ENCODE results near the gene GINS2.

The GINS2 gene

DNA sequence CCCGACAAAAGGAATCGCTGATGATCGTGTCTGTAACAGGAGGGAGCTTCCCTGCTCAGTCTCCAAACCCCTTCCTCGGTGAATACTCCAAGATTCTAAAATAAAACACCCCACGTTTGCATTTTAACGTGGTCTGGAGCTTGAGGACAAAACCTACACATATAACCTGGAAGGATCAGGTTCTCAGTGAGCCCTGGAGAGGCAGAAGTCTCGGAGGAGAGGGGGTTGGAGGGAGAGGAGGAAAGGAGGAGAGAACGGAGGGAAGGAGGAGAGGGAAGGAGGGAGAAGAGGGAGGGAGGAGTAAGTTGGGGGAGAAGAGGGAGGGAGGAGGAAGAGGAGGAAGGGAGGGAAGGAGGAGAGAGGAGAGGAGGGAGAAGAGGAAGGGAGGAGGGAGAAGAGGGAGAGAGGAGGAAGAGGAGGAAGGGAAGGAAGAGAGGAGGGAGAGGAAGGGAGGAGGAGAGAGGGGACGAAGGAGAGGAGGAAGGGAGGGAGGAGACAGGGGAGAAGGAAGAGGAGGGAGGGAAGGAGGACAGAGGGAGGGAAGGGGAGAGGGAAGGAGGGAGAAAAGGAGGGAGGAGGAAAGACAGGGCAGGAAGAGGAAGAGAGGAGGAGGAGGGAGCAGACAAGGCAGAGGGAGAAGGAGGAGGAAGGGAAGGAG, 27.4 kb upstream of the GINS2 start:
- DNase-seq (ENCODE audit: low read depth in 2 of 2): no peak

DNA sequence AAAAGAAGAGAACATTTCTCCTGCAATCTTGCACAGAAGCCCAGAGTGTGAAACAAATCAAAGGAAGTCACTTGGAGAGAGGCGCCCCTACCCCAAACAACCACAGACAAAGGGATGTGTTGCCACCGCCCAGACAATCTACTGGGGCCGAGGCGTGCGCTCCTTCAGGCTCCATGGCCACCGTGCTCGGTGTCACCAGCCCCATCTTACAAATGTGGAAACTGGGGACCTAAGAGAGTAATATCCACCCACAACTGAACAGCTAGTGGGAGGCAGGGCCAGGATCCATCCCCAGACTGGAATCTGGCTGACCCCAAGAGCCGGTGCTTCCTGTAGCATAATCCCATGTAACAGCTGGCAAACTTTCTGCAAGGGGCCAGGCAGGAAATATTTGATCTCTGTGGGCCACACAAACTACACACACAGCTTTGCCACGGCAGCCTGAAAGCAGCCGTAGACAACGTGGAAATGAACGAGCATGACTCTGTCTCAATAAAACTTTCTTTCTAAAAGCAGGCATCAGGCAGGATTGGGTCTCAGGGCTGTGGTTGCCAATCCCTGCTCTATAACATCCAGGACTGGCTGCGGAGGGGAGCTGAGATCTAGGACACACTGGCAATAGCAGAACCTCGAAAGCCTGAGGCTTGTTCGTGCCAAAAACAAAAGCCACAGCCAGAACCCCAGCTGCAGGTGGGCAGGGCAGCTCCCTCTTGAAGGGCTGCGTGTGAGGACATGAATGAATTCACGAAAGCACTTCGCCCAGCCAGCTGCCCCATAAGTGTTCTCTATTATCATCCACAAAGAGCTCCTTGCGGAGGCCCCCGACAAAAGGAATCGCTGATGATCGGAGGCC, 26.6 kb upstream of the GINS2 start:
- no peak for DNase-seq (ENCODE audit: low read depth in 2 of 2)

DNA sequence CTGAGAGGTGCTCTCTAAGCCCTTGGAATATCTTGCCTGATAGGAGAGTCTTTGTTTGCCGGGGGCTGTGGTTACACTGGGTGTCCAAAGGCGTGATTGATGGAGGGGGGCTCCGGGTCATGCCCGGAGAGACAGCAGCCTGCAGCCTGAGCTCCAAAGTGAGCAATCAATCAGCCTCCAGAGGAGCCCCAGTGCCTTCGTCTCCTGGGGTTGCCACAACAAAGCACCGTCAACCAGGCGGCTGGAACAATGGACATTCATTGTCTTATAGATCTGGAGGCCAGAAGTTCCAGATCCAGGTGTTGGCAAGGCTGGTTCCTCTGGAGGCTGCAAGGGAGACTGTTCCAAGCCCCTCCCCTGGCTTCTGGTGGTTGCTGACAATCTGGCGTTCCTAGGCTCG, 24.0 kb upstream of the GINS2 start:
- DNase-seq (ENCODE audit: low read depth in 2 of 2): no peak

DNA sequence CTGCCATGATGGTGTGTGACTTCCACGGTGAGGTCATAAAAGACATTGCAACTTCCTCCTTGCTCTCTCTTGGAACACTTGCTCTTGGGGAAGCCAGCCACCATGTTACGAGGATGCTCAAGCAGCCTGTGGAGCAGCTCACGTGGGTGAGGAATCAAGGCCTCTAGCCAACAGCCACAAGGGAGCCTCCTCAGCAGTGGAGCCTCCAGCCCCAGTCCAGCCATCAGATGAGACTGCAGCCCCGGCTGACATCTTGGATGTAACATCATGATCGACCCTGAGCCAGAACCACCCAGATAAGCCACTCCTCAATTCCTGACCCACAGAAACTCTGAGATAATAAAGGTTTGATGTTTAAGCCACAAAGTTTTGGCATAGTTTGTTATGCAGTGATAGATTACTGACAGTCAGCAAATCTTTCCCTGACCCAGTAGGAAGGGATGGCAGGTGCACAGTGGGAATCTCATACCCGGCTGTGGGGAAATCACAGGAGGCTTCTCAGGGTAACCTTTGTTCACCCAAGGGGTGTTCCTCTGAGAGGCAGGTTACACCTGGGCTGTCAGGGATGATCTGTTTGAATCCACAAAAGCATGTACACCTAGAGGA, 23.3 kb upstream of the GINS2 start:
- DNase-seq (ENCODE audit: low read depth in 2 of 2): no peak

DNA sequence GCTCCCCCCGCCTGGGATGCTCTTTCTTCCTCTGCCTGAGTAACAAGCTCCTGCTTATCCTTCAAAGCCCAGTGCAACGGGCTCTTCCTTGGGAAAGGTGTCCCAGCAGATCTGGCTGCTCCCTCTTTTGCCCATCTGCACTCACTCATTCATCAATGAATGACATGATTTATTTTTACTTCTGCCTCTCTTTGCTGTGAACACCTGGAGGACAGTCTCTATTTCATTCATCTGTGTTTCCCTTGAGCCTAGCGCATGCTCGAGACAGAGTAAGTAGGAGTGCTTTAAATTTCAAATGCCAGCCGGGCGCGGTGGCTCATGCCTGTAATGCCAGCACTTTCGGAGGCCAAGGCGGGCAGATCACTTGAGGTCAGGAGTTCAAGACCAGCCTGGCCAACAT, 22.0 kb upstream of the GINS2 start:
- DNase-seq (ENCODE audit: low read depth in 2 of 2): no peak

DNA sequence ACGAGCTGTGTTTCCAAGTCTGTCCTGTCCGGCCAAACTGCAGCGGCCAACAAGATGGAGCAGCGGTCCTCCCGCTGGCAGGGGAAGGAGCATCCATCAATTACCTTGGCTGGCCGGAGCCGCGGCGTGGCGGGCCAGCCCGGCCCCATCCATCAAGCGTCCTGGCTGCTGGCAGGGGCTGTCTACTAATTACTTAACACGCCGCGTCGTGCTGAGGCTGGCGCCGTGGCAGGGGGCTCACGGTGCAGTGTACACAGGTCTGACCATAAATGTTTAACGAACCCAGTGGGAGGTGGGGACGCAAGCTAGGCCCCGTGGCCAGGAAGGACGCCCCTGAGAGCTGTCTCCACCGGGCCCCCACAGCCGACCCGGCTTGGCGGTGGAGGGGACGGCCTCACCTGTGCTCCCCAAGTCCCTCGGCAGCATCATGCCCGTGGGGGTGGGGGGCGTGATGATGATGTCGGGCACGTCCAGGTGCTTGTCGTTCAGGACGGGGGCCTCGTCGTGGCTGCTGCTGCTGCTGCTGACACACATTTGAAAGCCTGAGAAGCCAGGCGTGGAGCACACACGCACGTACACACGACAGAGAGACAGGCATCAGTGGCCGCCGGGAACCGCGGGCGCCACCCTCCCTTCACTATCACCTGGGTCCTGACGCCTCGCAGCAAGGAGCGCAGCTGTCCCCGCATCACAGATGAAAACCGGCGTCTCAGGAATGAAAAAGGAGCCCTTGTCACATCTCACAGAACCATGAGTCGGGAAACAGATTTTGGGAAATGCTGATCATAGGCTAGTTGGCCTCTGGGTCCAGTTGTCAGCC, 21.2 kb upstream of the GINS2 start:
- DNase-seq (ENCODE audit: low read depth in 2 of 2): no peak

DNA sequence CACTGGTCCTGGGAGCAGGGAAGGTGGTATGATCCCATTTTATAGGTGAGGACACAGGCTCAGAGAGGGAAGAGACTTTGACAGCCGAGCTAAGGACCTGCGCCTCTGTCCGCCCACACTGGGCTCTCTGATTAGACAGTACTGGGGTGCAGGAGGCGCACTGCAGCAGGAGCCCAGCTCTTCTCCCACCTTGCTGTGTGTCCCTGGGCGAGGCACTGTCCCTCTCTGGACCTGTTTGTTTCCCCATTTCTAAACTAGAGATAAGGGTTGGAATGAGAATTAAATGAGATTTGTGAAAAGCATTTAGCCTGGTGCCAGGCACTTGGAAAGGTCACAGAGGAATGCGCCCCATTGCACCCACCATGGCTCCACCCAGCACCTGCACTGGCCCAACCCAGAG, 19.6 kb upstream of the GINS2 start:
- DNase-seq (ENCODE audit: low read depth in 2 of 2): no peak

DNA sequence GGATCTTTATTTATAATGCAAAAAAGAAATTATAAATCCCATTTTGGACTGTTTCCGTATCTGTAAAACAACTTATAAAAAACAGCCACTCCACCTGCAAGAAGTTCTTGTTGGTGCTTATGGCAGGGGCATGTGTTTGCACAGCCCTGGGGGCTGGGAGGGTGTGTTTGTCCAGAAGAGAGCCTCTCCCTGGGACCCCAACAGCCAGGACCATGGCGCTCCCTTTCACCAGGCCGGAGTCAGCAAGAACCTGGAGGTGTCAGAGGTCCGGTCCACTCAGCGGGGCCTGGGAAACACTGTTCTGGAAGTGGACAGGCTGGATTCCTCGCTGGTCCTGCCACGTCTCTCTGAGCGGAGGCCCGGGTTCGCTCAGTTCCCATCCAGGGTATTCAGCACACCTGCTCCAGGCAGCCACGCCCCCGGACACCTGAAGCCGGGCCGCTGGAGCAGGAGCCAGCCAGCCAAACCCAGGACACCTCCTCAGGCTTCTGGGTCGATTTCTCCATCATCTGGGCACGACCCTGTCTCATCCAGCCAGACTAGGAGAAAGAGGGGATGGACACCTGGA, 18.9 kb upstream of the GINS2 start:
- no peak for DNase-seq (ENCODE audit: low read depth in 2 of 2)

DNA sequence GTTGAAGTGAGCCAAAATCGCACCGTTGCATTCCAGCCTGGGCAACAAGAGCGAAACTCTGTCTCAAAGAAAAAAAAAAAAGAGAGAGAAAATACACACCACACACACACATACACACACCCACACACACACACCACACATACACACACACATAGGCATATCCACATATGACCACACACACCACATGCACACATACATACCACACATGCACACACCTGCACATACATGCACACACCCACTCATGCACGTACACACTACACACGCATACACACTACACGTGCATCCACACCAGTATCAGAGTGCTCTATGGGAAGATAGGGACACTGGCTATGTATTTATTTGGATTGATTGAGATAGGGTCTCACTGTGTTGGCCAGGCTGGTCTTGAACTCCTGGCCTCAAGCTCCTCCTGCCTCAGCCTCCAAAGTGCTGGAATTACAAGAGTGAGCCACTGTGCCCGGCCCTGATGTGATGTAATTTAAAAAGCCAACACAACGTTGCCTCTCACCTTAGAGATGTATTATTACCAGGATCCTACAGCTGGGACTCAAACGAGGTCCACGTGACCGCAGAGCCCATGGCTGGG, 17.8 kb upstream of the GINS2 start:
- no peak for DNase-seq (ENCODE audit: low read depth in 2 of 2)

DNA sequence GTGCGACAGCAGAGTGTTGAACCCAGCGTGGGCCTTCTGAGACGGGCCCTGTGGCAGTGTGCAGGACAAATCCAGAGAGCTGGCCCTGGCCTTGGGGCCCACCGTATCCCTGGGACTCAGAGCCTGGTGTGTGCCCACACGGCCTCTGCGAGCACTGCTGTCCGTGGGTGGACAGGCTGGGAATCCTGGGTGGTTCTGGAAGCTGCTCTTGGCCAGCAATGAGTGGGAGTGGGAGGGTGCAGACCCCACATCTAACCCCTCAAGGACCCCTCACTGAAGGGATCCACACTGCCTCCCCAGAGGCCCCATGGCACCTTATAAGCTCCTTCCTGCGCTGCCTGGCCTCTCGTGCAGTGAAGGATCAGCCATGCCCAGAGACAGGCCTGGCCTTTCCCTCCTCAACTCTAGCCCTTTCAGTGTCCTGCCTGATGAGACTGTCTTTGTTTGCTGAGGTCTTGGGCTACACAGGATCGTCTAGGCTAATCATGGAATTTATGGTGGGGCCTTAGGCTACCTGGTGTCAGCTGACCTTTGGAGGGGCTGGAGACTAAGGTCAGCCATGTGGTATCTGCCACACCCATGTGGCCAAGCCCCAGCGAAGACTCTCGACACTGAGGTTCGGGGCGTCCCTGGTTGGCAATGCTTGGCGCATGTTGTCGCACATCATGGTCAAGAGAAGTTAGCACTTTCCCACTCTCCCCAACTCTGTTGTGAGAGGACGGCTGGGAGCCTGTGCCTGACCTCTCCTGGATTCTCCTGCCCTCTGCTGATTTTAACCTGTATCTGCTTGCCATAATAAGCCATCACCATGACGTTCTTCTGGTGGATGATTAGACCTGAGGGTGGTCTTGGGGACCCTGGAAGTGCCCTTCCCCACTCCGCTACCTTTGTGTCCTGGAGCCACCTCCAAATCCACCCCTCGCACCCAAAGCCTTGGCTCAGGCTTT, 16.4 kb upstream of the GINS2 start:
- DNase-seq (ENCODE audit: low read depth in 2 of 2): no peak

DNA sequence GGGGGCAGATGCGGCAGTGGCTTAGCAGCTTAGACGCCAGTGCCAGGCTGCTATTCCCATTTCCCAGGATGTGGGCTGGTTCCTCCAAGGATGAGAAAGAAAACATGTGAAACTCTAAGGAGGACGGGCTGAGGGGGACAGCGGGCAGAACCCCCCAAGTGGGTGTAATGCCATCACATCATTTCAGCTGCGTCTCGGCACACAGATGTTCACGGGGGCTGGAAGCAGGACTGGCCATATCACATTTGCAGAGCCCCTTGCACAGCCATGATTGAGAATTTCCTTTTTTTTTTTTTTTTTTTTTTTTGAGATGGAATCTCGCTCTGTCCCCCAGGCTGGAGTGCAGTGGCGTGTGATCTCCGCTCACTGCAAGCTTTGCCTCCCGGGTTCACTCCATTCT, 15.3 kb upstream of the GINS2 start:
- DNase-seq (ENCODE audit: low read depth in 2 of 2): no peak

DNA sequence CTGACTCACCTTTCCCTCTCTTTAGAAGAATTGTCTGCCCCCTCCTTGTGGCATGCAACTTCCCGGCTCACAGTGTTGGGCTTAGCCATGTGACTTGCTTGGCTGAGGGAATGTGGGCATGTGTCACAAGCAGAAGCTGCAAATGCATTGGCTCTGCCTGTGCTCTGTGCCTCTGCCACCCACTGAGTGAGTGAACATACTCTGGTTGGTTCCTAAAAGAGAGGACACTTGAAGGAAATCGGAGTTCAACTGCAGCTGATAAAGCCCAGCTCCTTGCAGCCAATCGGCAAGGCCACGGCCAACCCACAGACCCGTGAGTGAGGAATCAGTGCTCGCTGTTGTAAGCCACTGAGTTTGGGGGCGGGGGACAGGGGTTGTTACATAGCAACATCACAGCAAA, 10.9 kb upstream of the GINS2 start:
- no peak for DNase-seq (ENCODE audit: low read depth in 2 of 2)

DNA sequence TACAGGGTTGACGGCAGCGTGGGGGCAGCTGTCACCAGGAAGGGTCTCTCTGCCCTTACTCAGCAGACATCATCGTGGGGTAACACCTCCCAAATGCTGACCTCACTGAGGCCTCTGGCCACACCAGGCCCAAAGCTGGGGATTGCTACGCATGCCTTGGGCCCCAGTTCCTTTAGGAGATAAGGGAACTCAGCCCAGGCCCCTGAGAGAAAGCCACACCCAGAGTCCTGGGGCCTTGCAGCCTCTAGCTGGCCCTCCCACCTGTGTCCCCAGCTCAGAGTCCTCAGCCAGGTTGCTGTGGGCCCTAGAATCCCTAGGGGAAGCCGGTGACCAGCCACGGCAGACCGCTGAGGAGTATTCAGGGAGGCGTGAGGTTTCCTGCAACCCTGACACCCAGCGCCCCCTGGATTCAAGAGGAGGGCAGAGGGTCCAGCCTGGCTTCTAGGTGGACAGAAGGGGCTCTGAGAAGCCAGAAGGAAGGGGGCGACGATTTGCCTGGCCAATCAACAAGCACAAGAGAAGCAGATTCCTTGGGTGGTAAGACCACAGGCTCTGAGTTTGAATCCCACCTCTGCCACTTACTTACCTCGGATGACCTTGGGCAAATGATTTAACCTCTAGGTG, 10.3 kb upstream of the GINS2 start:
- no peak for DNase-seq (ENCODE audit: low read depth in 2 of 2)

DNA sequence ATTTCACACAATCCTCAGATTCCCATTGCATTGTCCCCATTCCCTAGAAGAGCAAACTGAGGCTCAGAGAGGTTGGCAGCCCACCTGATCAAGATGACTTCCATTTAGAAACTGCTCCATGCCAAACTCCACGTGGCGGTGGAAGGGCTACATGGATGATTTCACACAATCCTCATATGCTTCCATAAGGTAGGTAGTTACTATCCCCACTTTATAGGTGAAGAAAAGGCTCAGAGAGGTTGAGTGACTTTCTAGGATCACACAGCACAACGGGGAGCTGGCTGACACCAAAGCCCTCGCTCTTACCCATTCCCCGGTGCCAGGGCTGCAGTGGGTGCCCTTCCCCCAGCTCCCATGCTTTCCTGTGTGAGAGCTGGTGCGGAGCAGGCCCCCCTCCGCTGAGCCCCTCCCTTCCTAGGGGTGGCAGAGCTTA, 9.7 kb upstream of the GINS2 start:
- DNase-seq (ENCODE audit: low read depth in 2 of 2): no peak

DNA sequence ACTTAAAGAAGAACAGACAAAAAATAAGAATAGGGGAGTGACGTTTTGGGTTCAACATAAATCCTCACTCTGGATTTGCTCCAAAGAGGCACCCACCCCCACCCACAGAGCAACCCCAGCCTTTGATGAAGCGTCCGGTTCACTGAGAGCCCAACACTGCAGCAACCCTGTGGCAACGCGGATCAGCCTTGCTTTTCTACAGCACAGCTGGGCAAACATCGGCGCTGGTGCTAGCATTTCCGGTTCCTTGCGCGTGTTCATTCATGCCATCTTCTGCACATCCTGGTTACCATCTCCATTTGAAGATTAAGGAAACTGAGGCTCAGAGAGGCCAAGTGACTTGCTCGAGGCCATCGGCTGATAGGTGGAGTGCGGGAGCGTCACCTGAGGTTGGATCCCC, 8.7 kb upstream of the GINS2 start:
- DNase-seq (ENCODE audit: low read depth in 2 of 2): no peak

DNA sequence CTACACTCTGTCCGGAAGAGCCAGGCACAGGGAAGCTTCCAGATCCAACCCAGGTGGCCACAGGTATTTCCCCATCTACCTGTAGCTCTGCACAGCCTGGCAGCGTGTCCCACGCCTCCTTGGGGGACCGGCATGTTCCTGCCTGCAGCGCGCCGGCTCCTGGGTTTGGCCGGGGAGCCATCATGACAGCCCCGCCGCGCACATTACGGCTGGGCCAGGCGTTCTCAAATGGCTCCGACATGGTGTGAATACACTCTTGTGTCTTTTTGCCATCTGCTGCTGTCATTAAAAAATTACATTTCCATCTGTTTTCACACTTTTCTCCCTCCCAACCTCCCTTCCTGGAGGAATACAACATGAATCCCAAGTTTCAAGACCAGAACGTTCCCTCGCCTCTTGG, 8.0 kb upstream of the GINS2 start:
- DNase-seq (ENCODE audit: low read depth in 2 of 2): no peak

DNA sequence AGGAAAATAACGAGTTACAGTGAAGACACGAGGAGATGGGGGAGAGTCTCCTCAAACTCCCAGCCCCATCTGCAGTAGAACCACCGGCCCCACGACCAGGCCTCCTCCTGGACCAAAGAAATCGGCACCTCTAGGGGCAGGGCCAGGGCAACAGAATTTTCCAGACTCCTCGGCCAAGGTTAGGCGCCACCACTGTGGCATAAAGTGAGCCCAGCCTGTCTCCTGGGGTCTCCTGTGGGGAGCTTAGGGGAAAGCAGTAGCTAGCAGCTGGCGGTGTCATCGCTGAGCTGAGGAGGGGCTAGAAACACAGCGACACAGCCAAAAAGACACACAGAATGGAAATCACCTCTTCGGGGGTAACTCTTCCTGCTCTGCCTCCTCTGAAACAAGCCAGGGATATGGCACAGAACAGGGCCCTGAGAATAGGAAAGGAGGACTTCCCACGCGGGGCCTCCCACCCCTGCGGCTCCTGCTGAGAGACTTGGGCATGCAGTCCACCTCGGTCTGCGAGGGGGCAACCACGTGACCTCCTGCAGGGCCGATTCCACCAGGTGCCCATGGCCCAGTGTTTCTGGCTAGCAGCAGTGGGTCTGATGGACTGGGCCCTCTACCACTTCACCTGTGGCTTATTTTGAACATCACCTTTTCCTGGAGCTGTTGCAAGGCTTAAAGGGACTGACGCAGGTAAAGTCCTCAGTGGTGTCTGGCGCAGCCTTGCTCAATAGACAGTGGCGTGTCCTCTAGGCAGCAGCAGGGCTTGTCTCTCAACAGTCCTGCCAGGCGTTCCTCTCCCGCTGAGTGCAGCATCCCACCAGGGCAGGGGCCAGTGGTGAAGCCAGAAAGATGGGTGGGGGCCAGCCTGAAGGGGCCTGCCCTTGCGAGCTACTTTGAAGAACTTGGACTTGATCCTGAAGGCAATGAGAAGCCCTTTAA, 6.7 kb upstream of the GINS2 start:
- no peak for DNase-seq (ENCODE audit: low read depth in 2 of 2)

DNA sequence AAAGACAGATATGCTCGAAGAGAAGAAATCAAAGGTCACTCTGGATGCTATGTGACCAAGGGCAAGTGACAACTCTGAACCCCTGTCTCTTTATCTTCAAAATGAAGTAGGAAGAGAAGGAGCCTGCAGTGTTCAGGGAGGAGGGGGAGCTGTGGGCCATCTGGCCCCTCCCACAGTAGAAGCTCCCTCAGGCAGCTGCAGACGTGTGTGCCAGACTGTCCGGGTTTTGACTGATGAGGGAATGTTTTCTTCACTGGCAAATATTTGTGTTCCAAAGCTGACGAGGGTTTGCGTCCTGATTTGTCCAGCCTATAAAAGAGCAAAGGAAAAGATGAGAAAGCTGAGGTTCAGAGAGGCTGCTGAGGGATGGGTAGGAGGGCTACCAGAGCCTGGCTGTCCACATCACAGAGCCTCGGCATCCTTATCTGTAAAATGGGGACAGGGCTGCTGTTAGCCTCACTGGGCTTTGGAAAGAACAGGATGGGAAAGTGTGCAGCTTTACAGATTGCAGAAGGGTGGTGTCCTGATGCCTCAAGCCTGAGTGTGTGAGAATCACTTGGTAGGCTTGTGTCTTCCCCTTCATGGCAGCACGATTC, 1.8 kb upstream of the GINS2 start:
- no peak for DNase-seq (ENCODE audit: low read depth in 2 of 2)
